Fibroblast of lung (primary cell): ENCODE data around the gene CARS2.

Experiments
- CTCF ChIP-seq, 2 donors: IDR thresholded peaks in 1 of 2; conservative IDR thresholded peaks in 1 of 2; 1 replicate in 1 of 2; 2 replicates in 1 of 2; pipeline ENCODE4 v1.5.1; 2011 to 2012; ENCODE audit warnings: low read length in 2 of 2, control low read depth in 1 of 2, inconsistent platforms in 1 of 2, low read depth in 1 of 2, mild to moderate bottlenecking in 1 of 2
- EZH2 ChIP-seq: IDR thresholded peaks from 2 replicates; pipeline ENCODE4 v1.5.1; 2012; ENCODE audit warnings: low read length, control low read depth, mild to moderate bottlenecking; ENCODE audit errors: missing control alignments

DNA sequence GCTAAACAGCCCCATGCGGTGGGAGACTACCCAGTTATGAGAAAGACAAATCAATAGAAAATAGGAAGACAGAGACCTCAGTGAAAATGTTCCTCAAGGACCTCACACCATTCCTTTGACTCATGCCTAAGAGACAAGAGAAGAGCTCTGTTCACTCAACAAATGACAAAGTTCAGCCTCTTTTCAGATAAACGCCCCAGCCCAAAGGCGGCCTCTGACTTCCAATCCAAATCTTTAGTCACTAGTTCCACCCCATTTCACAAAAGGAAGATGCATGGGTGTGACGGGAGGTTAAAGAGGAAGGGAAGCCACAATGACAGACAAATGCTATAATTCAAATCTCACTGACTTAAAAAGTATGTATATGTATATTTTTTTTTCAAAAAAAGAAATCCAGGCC is 8.1 kb downstream of the CARS2 start:
- TF ChIP-seq EZH2 (no peak), CTCF (conservative IDR thresholded peaks at IDR 0.05 in 1 of 2, IDR thresholded peaks at IDR 0.05 in 1 of 2; ENCODE audit: low read depth in 1 of 2, low read length in 2 of 2) (no peak)
